BLaER1 (cell line): Measurements from ENCODE around the gene CCL20.
"Not testable (repeated sequence)": the region's sequence is repeated elsewhere in the genome, so short reads cannot be mapped to it uniquely, and the experiment has no call there.

Experiments used
- H3K27ac ChIP-seq: shearing (Covaris generic); formaldehyde crosslinking; 2 replicates; pipeline ENCODE4 v1.8.1; 2022
- H3K27me3 ChIP-seq: shearing (Covaris generic); formaldehyde crosslinking; 2 replicates; pipeline ENCODE4 v1.8.1; 2022
- H3K36me3 ChIP-seq: shearing (Covaris generic); formaldehyde crosslinking; 2 replicates; pipeline ENCODE4 v1.8.1; 2022
- H3K4me1 ChIP-seq: shearing (Covaris generic); formaldehyde crosslinking; 2 replicates; pipeline ENCODE4 v1.8.1; 2022
- H3K4me2 ChIP-seq: shearing (Covaris generic); formaldehyde crosslinking; 2 replicates; pipeline ENCODE4 v1.8.1; 2022
- H3K4me3 ChIP-seq: shearing (Covaris generic); formaldehyde crosslinking; 2 replicates; pipeline ENCODE4 v1.8.1; 2022
- H3K9ac ChIP-seq: shearing (Covaris generic); formaldehyde crosslinking; 2 replicates; pipeline ENCODE4 v1.8.1; 2022
- H3K9me3 ChIP-seq: shearing (Covaris generic); formaldehyde crosslinking; 2 replicates; pipeline ENCODE4 v1.8.1; 2022
- H4K20me1 ChIP-seq: shearing (Covaris generic); formaldehyde crosslinking; 2 replicates; pipeline ENCODE4 v1.8.1; 2022
- Cebpa-rat ChIP-seq: shearing (Covaris generic); IDR thresholded peaks from 2 replicates; pipeline ENCODE4 v1.8.1; 2022

Gene CCL20

GRCh38 chr2:227781841-227782240 is 31.8 kb upstream of the CCL20 start:
- H3K9ac ChIP-seq, result no peak overlapping the region
- peaks cover 8% of the 10 kb centered on the region; the same call in 1 of the 2 replicates for H3K4me1 ChIP-seq
- H4K20me1 ChIP-seq, result no peaks in the 10 kb centered on the region
- no peaks in the 10 kb centered on the region for H3K27me3 ChIP-seq
- H3K9me3 ChIP-seq, result no peaks in the 10 kb centered on the region
- no peaks in the 10 kb centered on the region for H3K36me3 ChIP-seq
- H3K4me3 ChIP-seq, result no peak overlapping the region
- H3K4me2 ChIP-seq, result no peak overlapping the region
- H3K27ac ChIP-seq, result no peak overlapping the region
- TF ChIP-seq Cebpa-rat, result no peak

GRCh38 chr2:227782804-227783203 is 30.8 kb upstream of the CCL20 start:
- Histone ChIP-seq H3K4me2 (no peak overlapping the region), H3K27me3 (no peaks in the 10 kb centered on the region), H3K36me3 (no peaks in the 10 kb centered on the region), H3K4me3 (no peak overlapping the region), H3K9ac (no peak overlapping the region), H3K4me1 (peaks cover 18% of the 10 kb centered on the region), H3K27ac (no peak overlapping the region), H3K9me3 (no peaks in the 10 kb centered on the region), H4K20me1 (no peaks in the 10 kb centered on the region)
- no peak for TF ChIP-seq Cebpa-rat

DNA sequence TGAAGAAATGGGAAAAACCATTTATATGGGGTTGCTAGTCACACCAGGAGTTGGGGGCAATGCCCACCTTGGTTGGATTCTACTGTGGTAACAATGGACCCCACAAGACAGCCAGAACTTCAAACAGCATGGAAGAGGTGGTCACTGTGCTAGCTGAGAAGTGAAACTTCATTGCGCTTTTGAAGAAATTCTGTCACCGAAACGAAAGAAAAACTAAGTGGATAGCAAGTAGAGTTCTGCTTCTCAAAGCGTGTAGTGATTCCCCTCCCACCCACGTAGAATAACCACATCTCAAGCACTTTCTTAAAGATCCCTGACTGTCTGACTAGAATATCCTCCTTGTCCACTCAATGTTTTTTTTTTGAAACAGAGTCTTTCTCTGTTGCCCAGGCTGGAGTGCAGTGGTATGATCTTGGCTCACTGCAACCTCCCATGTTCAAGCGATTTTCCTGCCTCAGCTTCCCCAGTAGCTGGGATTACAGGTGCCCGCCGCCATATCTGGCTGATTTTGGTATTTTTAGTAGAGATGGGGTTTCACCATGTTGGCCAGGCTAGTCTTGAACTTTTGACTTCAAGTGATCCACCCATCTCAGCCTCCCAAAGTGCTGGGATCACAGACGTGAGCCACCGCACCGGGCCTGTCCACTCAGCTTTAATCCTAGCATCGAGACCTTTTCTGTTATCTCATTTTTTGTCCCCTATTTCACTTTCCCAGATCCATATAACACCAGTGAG is 30.1 kb upstream of the CCL20 start:
- H3K27ac ChIP-seq, result no peak overlapping the region
- H3K4me2 ChIP-seq, result peak overlapping the region; percentile 61
- no peak overlapping the region for H3K4me3 ChIP-seq
- H3K4me1 ChIP-seq, result peaks cover 20% of the 10 kb centered on the region
- no peaks in the 10 kb centered on the region for H4K20me1 ChIP-seq
- no peaks in the 10 kb centered on the region for H3K9me3 ChIP-seq
- no peak for TF ChIP-seq Cebpa-rat
- H3K27me3 ChIP-seq, result no peaks in the 10 kb centered on the region
- no peak overlapping the region for H3K9ac ChIP-seq
- H3K36me3 ChIP-seq, result no peaks in the 10 kb centered on the region

- H3K4me1 ChIP-seq, result peaks cover 20% of the 10 kb centered on the region
- no peak overlapping the region for H3K4me2 ChIP-seq
- no peaks in the 10 kb centered on the region for H3K36me3 ChIP-seq
- H4K20me1 ChIP-seq, result no peaks in the 10 kb centered on the region
- H3K27ac ChIP-seq, result no peak overlapping the region
- no peaks in the 10 kb centered on the region for H3K9me3 ChIP-seq
- H3K27me3 ChIP-seq, result no peaks in the 10 kb centered on the region
- no peak overlapping the region for H3K9ac ChIP-seq
- no peak overlapping the region for H3K4me3 ChIP-seq
- no peak for TF ChIP-seq Cebpa-rat
Observed at GRCh38 chr2:227785293-227785692, 28.3 kb upstream of the CCL20 start.

DNA sequence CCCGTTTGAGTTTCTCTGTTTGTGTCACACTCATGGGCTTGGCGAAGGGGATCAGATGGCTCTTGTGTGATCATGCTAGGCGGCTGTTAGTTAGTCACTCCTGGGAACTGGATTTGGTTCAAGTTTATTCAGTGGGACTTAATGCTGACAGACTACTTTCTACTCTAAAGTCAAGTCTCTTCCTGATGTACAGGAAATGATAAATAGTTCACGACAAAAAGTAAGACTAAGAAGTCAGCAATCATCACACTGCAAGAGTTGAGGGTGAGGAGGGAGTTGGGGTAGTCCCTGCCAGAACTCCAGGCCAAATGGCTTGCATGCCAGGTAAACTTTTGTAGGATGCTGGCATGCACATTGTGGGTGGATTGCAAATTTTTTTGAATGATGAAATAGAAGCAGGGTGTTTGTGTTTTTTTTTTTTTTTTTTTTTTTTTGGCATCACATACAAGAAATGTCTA is 25.1 kb upstream of the CCL20 start:
- Histone ChIP-seq H3K4me1 (peaks cover 15% of the 10 kb centered on the region), H3K9ac (no peak overlapping the region), H3K27ac (no peak overlapping the region), H3K36me3 (no peaks in the 10 kb centered on the region), H3K4me3 (no peak overlapping the region), H4K20me1 (no peaks in the 10 kb centered on the region), H3K27me3 (no peaks in the 10 kb centered on the region), H3K4me2 (no peak overlapping the region), H3K9me3 (no peaks in the 10 kb centered on the region)
- TF ChIP-seq Cebpa-rat, result no peak

- no peak for TF ChIP-seq Cebpa-rat
- Histone ChIP-seq H4K20me1 (no peaks in the 10 kb centered on the region), H3K4me2 (no peak overlapping the region), H3K9ac (no peak overlapping the region), H3K9me3 (no peaks in the 10 kb centered on the region), H3K4me1 (peaks cover 11% of the 10 kb centered on the region), H3K36me3 (no peaks in the 10 kb centered on the region), H3K4me3 (no peak overlapping the region), H3K27me3 (no peaks in the 10 kb centered on the region), H3K27ac (no peak overlapping the region)
Observed at GRCh38 chr2:227789803-227790202, 23.8 kb upstream of the CCL20 start.

- no peak for TF ChIP-seq Cebpa-rat
- H3K4me2 ChIP-seq, result no peak overlapping the region
- H3K9ac ChIP-seq, result no peak overlapping the region
- H3K4me1 ChIP-seq, result no peaks in the 10 kb centered on the region
- no peak overlapping the region for H3K27ac ChIP-seq
- no peaks in the 10 kb centered on the region for H3K27me3 ChIP-seq
- no peaks in the 10 kb centered on the region for H3K9me3 ChIP-seq
- no peak overlapping the region for H3K4me3 ChIP-seq
- H4K20me1 ChIP-seq, result no peaks in the 10 kb centered on the region
- H3K36me3 ChIP-seq, result no peaks in the 10 kb centered on the region
Observed at GRCh38 chr2:227793148-227793712, 20.4 kb upstream of the CCL20 start.

DNA sequence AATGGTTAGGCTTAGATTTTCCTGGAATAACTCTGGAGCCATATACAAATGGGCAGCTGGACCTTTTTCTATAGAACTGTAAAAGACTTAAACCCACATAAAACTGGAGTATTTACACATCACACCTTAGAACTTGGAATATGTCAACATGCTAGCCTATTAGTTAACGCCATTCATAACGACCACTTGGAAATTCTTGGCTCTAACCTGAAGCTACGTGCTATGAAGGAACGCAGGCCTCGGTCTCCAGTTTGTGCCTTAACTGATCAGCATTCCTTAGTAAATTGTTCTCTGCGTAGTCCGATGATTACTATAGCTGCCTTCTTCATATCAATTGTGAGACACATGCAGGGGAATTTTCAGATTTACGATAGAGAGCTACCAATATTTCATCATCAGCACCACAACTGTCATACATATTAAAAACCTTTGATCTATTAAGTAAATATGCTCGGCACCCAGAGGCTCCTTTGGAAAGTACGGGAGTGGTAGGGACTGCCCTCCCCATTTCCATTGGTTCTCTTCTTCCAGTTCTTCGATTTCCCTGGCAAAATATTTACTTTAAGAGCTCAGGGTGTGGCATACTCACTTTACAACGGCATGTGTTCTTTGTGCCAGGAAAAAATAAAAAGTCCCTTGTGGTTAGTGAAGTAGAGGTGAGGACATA is 17.5 kb upstream of the CCL20 start:
- Histone ChIP-seq H3K9me3 (no peaks in the 10 kb centered on the region), H3K4me1 (no peaks in the 10 kb centered on the region), H3K4me3 (no peak overlapping the region), H3K27me3 (no peaks in the 10 kb centered on the region), H3K9ac (no peak overlapping the region), H3K27ac (no peak overlapping the region), H3K4me2 (no peak overlapping the region), H4K20me1 (no peaks in the 10 kb centered on the region), H3K36me3 (no peaks in the 10 kb centered on the region)
- no peak for TF ChIP-seq Cebpa-rat

DNA sequence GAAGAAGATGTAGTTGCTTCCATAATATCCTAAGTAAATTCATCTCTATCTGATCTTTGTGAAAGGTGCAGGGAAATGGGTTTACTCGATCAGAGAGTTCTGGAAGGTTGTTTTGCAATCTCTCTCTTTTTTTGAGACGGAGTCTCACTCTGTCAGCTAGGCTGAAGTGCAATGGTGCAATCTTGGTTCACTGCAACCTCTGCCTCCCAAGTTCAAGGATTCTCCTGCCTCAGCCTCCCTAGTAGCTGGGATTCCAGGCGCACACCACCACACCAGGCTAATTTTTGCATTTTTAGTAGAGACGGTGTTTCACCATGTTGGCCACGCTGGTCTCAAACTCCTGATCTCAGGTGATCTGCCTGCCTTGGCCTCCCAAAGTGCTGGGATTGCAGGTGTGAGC is 16.9 kb upstream of the CCL20 start:
- H3K27me3 ChIP-seq, H3K9ac ChIP-seq, H3K4me2 ChIP-seq, H3K4me1 ChIP-seq, H3K36me3 ChIP-seq, H3K9me3 ChIP-seq, H3K27ac ChIP-seq, H3K4me3 ChIP-seq, H4K20me1 ChIP-seq: not testable (repeated sequence)

GRCh38 chr2:227799202-227799601 is 14.4 kb upstream of the CCL20 start:
- Histone ChIP-seq H4K20me1 (no peaks in the 10 kb centered on the region), H3K4me2 (no peak overlapping the region), H3K36me3 (no peaks in the 10 kb centered on the region)

More at GRCh38 chr2:227799202-227799601, 14.4 kb upstream of the CCL20 start:
- Histone ChIP-seq H3K27ac (no peak overlapping the region), H3K27me3 (no peaks in the 10 kb centered on the region), H3K9me3 (peaks cover 3% of the 10 kb centered on the region; the same call in 1 of the 2 replicates), H3K4me1 (no peaks in the 10 kb centered on the region), H3K9ac (no peak overlapping the region), H3K4me3 (no peak overlapping the region)
- no peak for TF ChIP-seq Cebpa-rat
